ENCODE data around the gene CPPED1. TPM values are rescaled to one million over a fixed set of nuclear protein-coding genes. Genes with fewer than 3 reads are reported as not detected.

CPPED1 gene
- total and polyA plus RNA-seq, 4 donors: 10.4 to 29.1 (median 23.0) TPM

DNA sequence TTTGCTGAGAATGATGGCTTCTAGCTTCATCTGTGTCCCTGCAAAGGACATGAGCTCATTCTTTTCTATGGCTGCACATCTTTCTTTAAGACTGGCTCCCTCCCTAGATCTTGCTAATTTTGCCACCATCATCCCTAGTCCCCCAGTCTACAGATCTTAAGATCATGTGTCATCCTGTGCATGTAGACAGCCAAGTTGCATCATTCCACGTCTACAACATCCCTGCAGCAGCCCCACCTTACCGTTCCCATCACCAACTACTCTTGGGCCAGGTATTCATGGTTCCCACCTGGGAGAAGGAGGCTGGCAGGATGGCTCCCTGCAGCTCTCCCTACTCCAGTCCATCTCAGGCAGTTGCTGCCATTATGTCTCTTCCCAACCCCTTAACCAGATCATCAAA lies 12.3 kb downstream of the CPPED1 start:
- no peak overlapping the region for H3K4me3 ChIP-seq (ENCODE audit: low read depth in 1 of 3, low read length in 3 of 3)
- TF ChIP-seq RAD21 (IDR thresholded peaks at IDR 0.05): no peak
- no peak overlapping the region for H3K27ac ChIP-seq (ENCODE audit: low read depth in 1 of 2, low read length in 2 of 2)
- no peaks in the 10 kb centered on the region for H3K27me3 ChIP-seq (ENCODE audit: control insufficient read depth in 4 of 4, insufficient read depth in 4 of 4, low read length in 3 of 4)
- H3K36me3 ChIP-seq (ENCODE audit: control insufficient read depth in 4 of 4, insufficient read depth in 3 of 4, low read depth in 1 of 4, low read length in 3 of 4): peaks cover 0 to 8% (median 1%) of the 10 kb centered on the region in 4 donors
- no peak overlapping the region for H3K9ac ChIP-seq (ENCODE audit: low read depth in 1 of 2, low read length in 2 of 2)
- peaks cover 3 to 12% (median 5%) of the 10 kb centered on the region in 4 donors for H3K4me1 ChIP-seq (ENCODE audit: control insufficient read depth in 4 of 4, insufficient read depth in 4 of 4, low read length in 3 of 4)
- WGBS: 96% methylated on average over 2 of the region's 2 CpGs
- no peaks in the 10 kb centered on the region for H3K9me3 ChIP-seq (ENCODE audit: control insufficient read depth in 4 of 4, low read length in 3 of 4)
- DNase-seq (ENCODE audit: low spot score): no peak

DNA sequence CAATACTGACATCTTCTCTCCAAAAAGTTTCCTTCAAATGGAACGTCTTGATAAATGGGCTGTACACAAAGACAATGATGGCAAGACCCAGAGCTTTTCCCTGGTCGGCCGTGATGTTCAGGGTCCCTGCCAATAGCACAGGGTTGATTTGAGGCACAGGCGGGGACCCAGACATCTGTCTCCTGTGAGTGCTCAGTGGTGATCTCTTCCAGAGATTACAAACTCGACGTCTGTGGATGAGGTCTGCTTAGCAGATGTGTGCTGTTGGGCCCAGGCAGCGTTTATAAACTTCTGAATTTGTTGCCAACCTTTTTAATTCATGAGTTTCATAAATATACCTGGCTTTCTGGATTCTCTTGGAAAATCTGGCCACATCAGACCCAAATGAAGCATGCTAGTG lies 14.9 kb downstream of the CPPED1 start:
- DNase-seq (ENCODE audit: low spot score): no peak
- Histone ChIP-seq H3K9ac (ENCODE audit: low read depth in 1 of 2, low read length in 2 of 2) (no peak overlapping the region), H3K36me3 (ENCODE audit: control insufficient read depth in 4 of 4, insufficient read depth in 3 of 4, low read depth in 1 of 4, low read length in 3 of 4) (peaks cover 0 to 12% (median 1%) of the 10 kb centered on the region in 4 donors), H3K4me1 (ENCODE audit: control insufficient read depth in 4 of 4, insufficient read depth in 4 of 4, low read length in 3 of 4) (no peaks in the 10 kb centered on the region), H3K4me3 (ENCODE audit: low read depth in 1 of 3, low read length in 3 of 3) (no peak overlapping the region), H3K9me3 (ENCODE audit: control insufficient read depth in 4 of 4, low read length in 3 of 4) (peaks cover 0 to 8% (median under 1%) of the 10 kb centered on the region in 4 donors), H3K27me3 (ENCODE audit: control insufficient read depth in 4 of 4, insufficient read depth in 4 of 4, low read length in 3 of 4) (no peaks in the 10 kb centered on the region), H3K27ac (ENCODE audit: low read depth in 1 of 2, low read length in 2 of 2) (no peak overlapping the region)
- TF ChIP-seq, protein P1, sequence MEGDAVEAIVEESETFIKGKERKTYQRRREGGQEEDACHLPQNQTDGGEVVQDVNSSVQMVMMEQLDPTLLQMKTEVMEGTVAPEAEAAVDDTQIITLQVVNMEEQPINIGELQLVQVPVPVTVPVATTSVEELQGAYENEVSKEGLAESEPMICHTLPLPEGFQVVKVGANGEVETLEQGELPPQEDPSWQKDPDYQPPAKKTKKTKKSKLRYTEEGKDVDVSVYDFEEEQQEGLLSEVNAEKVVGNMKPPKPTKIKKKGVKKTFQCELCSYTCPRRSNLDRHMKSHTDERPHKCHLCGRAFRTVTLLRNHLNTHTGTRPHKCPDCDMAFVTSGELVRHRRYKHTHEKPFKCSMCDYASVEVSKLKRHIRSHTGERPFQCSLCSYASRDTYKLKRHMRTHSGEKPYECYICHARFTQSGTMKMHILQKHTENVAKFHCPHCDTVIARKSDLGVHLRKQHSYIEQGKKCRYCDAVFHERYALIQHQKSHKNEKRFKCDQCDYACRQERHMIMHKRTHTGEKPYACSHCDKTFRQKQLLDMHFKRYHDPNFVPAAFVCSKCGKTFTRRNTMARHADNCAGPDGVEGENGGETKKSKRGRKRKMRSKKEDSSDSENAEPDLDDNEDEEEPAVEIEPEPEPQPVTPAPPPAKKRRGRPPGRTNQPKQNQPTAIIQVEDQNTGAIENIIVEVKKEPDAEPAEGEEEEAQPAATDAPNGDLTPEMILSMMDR (IDR thresholded peaks at IDR 0.05; ENCODE audit: low read depth, low read length, missing input control): no peak
- TF ChIP-seq JUND (IDR thresholded peaks at IDR 0.05) (no peak), GABPA (IDR thresholded peaks at IDR 0.05 in 1 of 2, conservative IDR thresholded peaks at IDR 0.05 in 1 of 2) (no peak), RXRA (IDR thresholded peaks at IDR 0.05) (no peak), YY1 (IDR thresholded peaks at IDR 0.05) (no peak), TAF1 (conservative IDR thresholded peaks at IDR 0.05) (no peak), EGR1 (IDR thresholded peaks at IDR 0.05; ENCODE audit: low read depth in 2 of 2) (no peak)
- 94% methylated on average over 7 of the region's 7 CpGs for WGBS

DNA sequence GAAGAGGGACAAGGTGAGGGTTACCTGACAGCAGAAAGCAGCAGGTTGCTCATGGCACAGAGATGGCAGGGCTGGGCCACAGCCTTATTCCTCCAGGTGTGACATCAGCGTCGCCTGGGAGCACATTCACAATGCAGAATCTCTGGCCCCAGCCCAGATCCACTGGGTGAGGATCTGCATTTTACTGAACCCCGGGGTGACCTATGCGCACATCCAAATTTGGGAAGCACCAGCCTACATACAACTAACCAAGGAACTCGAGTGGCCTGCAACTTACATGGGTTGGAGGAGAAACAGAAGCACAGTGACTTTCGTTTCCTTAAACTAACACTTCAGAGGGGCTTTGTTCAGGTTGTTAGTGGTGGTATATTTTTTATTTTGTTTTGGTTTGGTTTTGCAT lies 17.6 kb downstream of the CPPED1 start:
- Histone ChIP-seq H3K9ac (ENCODE audit: low read depth in 1 of 2, low read length in 2 of 2) (no peak overlapping the region), H3K4me1 (ENCODE audit: control insufficient read depth in 4 of 4, insufficient read depth in 4 of 4, low read length in 3 of 4) (no peaks in the 10 kb centered on the region), H3K27me3 (ENCODE audit: control insufficient read depth in 4 of 4, insufficient read depth in 4 of 4, low read length in 3 of 4) (no peaks in the 10 kb centered on the region), H3K9me3 (ENCODE audit: control insufficient read depth in 4 of 4, low read length in 3 of 4) (peaks cover 0 to 8% (median under 1%) of the 10 kb centered on the region in 4 donors), H3K36me3 (ENCODE audit: control insufficient read depth in 4 of 4, insufficient read depth in 3 of 4, low read depth in 1 of 4, low read length in 3 of 4) (peaks cover 0 to 14% (median 2%) of the 10 kb centered on the region in 4 donors), H3K4me3 (ENCODE audit: low read depth in 1 of 3, low read length in 3 of 3) (no peak overlapping the region), H3K27ac (ENCODE audit: low read depth in 1 of 2, low read length in 2 of 2) (no peak overlapping the region)
- no peak for DNase-seq (ENCODE audit: low spot score)
- WGBS: 94% methylated on average over 6 of the region's 6 CpGs
- TF ChIP-seq YY1 (IDR thresholded peaks at IDR 0.05) (no peak), SP1 (IDR thresholded peaks at IDR 0.05) (no peak), HNF4A (conservative IDR thresholded peaks at IDR 0.05) (no peak), NR2F2 (IDR thresholded peaks at IDR 0.05) (no peak), HNF4G (IDR thresholded peaks at IDR 0.05) (no peak)
- TF ChIP-seq, protein P2, sequence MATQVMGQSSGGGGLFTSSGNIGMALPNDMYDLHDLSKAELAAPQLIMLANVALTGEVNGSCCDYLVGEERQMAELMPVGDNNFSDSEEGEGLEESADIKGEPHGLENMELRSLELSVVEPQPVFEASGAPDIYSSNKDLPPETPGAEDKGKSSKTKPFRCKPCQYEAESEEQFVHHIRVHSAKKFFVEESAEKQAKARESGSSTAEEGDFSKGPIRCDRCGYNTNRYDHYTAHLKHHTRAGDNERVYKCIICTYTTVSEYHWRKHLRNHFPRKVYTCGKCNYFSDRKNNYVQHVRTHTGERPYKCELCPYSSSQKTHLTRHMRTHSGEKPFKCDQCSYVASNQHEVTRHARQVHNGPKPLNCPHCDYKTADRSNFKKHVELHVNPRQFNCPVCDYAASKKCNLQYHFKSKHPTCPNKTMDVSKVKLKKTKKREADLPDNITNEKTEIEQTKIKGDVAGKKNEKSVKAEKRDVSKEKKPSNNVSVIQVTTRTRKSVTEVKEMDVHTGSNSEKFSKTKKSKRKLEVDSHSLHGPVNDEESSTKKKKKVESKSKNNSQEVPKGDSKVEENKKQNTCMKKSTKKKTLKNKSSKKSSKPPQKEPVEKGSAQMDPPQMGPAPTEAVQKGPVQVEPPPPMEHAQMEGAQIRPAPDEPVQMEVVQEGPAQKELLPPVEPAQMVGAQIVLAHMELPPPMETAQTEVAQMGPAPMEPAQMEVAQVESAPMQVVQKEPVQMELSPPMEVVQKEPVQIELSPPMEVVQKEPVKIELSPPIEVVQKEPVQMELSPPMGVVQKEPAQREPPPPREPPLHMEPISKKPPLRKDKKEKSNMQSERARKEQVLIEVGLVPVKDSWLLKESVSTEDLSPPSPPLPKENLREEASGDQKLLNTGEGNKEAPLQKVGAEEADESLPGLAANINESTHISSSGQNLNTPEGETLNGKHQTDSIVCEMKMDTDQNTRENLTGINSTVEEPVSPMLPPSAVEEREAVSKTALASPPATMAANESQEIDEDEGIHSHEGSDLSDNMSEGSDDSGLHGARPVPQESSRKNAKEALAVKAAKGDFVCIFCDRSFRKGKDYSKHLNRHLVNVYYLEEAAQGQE (IDR thresholded peaks at IDR 0.05): no peak
- TF ChIP-seq, protein P3, sequence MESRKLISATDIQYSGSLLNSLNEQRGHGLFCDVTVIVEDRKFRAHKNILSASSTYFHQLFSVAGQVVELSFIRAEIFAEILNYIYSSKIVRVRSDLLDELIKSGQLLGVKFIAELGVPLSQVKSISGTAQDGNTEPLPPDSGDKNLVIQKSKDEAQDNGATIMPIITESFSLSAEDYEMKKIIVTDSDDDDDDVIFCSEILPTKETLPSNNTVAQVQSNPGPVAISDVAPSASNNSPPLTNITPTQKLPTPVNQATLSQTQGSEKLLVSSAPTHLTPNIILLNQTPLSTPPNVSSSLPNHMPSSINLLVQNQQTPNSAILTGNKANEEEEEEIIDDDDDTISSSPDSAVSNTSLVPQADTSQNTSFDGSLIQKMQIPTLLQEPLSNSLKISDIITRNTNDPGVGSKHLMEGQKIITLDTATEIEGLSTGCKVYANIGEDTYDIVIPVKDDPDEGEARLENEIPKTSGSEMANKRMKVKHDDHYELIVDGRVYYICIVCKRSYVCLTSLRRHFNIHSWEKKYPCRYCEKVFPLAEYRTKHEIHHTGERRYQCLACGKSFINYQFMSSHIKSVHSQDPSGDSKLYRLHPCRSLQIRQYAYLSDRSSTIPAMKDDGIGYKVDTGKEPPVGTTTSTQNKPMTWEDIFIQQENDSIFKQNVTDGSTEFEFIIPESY (IDR thresholded peaks at IDR 0.05): no peak
